Umbilical cord (tissue), 2 donors: ENCODE measurements around the gene CREB3L1. TPM values are rescaled to one million over a fixed set of nuclear protein-coding genes. Genes with fewer than 3 reads are reported as not detected.

Experiments
- DNase-seq: peaks from one replicate; pipeline ENCODE4 v3.0.0-alpha.2; 2015; ENCODE audit warnings: low spot score
- total RNA-seq: library from RNA; depleted of rRNA; stranded (reverse); fragments of >200 nt; gene quantifications from one replicate; pipeline ENCODE4 v1.2.3, GENCODE V29; 2014; ENCODE audit warnings: low replicate concordance; ENCODE audit not compliant: insufficient read depth

Gene CREB3L1, protein sequence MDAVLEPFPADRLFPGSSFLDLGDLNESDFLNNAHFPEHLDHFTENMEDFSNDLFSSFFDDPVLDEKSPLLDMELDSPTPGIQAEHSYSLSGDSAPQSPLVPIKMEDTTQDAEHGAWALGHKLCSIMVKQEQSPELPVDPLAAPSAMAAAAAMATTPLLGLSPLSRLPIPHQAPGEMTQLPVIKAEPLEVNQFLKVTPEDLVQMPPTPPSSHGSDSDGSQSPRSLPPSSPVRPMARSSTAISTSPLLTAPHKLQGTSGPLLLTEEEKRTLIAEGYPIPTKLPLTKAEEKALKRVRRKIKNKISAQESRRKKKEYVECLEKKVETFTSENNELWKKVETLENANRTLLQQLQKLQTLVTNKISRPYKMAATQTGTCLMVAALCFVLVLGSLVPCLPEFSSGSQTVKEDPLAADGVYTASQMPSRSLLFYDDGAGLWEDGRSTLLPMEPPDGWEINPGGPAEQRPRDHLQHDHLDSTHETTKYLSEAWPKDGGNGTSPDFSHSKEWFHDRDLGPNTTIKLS
- 23.4 TPM for total RNA-seq

GRCh38 chr11:46277622-46278386 lies at the start of gene CREB3L1:
TSS of gene CREB3L1 (plus strand) at chr11:46277662. CDS start at chr11:46278112, 450 bp downstream.
- DNase-seq: peak; percentile 62

DNA sequence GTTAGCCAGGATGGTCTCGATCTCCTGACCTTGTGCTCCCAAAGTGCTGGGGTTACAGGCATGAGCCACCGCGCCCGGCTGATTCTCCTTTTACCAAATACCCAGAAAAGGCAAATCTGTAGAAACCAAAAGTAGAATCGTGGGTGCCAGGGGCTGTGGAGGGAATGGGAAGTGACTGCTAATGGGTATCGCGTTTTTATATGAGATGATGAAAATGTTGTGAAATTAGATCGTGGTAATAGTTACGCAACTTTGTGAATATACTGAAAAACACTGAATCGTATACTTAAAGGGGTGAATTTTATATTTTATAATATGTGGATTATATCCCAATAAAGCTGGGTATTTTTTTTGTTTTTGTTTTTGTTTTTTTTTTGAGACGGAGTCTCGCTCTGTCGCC lies 48.2 kb upstream of the CREB3L1 start:
- DNase-seq: no peak

DNA sequence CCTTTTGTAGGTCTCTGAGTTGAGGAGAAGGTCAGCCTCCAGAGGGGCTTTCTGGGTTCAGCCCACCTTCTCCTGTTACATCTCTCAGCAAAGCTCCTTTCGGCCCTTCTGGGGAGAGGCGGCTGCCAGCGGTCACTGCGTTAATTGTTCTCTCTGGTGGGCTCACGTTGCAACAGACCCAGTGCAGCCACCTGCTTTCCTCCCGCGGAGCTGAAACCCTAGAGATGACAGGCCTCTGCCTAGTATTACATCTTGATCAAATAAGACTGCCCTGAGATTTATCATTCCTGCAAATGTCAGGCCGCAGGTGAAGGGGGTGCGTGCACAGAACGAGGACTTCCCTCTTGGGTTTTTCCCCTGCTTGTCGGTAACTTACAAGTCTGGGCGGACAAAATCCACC lies 43.2 kb upstream of the CREB3L1 start:
- no peak for DNase-seq

DNA sequence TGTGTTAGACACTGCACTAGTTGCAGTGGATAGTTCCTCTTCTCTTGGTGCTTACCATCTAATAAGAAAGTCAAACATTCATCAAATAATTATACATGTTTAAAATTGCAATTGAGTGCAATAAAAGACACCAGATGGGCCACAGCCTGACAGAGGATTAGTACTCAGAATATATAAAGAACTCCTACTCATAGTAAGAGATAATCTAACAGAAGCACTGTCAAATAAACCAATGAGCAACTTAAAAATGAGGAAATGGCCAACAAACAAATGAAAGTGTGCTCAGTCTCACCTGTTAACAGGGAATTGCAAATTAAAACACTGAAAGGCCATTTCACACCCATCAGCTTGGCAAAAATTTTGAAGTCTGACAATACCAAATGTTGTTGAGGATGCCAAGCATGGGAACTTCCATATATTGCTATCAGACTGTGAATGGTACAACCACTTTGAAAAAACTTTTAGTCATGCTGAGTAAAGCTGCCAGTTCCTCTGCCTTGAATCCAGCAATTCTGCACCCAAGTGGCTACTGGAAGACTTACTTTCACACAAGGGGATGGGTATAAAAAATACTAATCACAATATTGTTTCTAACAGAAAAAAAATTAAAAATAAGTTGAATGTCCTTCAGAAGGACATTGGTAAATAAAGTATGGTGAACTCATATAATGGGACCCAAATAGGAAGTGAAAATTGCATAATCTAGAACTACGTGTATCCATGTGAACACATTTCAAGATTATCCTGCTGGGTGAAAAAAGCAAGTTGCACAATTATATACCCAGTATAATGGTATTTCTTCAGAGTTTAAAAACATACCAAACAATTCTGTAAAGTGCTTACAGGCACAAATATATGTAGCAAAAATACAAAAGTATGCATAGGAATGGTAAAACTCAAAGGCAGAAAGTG lies 41.4 kb upstream of the CREB3L1 start:
- no peak for DNase-seq

DNA sequence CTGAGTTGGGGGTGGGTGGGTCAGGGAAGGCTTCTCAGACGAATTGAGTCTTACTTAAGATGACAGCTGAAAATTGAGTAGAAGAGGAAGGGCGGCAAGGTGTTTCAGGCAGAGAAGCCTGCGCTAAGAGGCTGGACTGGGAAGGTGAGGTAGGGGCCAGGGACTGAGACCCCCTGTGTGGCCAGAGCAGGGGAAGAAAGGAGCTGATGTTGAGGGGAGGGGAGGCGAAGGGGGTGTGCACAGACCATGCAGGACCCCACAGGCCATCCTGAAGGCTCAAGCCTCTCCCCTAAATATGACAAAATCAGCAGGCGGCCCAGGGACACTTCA lies 40.6 kb upstream of the CREB3L1 start:
- DNase-seq: no peak

- peak; percentile 80 for DNase-seq
Measured at GRCh38 chr11:46237248-46238077, 40.0 kb upstream of the CREB3L1 start.

DNA sequence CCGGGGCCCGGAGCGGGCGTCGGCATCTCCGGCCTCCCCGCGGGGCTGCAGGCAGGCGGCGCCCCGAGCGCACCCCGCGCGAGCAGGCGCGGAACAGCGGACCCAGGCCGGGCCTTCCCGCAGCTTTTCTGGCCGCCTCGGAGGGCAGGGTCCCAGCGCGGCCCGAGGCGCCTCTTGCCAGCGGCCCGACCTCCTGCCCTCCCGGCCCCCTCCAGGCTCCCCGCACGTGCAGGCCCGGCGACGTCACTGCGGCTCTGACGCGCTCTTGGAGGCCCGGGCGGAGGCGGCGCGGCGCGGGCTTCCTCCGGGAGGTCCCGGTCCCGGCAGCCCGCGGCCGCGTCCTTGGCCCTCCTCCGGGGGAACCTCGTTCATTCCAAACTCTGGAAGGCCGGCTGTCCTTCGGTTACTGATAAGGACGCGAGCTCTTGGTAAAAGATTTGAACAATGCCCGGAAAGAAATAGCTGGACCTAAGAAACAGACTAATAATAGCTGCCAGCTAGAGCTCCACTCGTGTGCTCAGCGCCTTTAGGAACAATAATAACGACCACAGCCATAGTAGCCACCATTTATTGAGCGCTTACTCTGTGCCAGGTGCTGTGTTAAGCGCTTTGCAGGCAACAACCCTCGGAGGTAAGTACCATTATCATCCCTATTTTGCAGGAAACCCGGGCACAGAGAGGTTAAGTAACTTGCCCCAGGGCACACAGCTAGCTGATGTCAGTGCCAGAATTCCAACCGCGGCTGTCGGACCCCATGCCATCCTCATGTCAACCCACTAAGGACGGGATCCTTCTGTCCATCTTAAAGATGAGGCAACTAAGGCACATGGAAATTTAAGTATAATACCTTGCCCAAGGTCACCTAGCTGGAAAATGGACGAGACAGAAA lies 39.1 kb upstream of the CREB3L1 start:
- DNase-seq: peak; percentile 74

GRCh38 chr11:46238967-46239800 lies 38.3 kb upstream of the CREB3L1 start:
- peak; percentile 92 for DNase-seq

DNA sequence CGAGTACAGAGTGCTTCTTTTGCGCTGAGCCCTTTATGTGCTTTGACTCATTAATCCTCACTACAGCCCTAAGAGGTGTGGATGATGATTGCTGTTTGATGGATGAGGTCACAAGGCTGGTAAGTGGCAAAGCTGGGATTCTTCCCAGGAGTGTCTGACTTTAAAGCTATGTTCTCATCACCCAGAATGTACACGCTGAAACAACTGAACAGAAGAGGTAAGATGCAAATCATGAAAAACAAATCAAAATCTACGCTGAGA lies 37.7 kb upstream of the CREB3L1 start:
- DNase-seq: peak; percentile 72

DNA sequence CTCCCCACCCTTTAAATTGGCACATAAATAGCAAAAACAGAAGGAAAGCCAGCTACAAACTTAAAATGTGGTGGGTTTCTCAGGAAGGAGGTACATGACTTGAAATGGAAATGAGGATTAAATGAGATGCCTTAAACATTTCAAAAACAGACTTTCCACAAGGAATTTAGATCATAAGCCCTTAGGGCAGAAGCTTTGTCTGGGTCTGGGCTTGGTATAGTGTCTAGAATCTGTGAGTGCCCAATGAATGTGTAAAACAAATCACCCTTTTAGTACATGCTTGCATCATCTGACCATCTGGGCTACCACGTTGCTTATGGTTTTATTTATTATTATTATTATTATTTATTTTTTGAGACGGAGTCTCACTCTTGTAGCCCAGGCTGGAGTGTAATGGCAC lies 37.1 kb upstream of the CREB3L1 start:
- DNase-seq: peak; percentile 46

DNA sequence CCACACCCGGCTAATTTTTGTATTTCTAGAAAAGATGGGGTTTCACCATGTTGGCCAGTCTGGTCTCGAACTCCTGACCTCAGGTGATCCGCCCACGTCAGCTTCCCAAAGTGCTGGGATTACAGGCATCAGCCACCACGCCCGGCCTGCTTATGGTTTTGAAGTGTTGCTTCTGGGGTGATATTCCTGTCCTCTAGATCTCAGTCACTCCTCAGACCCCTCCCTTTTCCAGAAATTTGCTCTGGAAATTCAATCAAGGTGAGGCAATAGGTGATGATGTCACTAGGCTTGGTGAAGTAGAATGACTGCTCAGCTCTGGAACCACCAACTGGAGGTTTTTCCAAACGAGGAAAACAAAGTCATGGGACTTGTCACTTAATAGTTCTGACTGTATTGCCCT lies 36.6 kb upstream of the CREB3L1 start:
- DNase-seq: no peak

GRCh38 chr11:46242041-46242951 lies 35.2 kb upstream of the CREB3L1 start:
- peak; percentile 74 for DNase-seq

DNA sequence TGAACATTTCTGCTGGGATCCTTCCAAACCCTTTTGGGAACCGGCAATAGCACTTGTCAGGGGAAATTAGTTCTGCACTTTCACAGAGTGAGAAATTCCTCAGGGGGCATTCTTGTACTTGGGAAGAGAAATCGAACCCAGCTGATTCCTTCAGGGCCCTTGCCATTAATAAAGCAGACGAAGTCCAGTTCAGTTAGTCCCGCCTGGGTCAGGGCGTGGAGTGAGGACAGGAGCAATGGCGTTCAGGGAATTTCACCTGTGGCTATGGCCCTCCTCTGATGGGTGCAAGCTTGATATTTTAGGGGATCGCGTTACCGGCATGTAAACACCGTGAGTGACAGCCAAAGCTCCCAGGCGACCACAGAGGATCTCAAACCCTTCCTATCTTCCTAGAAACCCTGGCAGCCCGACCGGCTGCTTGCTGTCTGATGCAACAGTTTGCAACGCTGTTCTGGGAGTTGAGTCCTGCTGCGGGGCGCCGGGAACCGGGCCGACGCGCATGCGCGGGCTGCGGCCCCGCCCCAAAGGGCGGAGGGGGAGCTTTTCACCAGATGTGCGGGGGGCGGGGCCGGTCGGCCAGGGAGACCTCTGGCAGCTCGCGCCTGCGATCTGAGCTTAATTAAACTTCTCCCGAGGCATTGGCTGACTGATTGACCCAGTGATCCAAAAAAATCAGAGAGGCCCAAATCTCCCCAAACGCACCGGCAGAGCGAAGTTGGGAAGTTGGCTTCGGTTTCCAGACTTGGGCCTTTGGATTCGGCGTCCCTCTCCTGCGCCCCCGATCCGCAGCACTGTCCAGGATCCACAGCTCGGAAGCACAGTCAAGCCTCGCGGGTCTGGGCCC lies 34.3 kb upstream of the CREB3L1 start:
- DNase-seq: peak; percentile 97

DNA sequence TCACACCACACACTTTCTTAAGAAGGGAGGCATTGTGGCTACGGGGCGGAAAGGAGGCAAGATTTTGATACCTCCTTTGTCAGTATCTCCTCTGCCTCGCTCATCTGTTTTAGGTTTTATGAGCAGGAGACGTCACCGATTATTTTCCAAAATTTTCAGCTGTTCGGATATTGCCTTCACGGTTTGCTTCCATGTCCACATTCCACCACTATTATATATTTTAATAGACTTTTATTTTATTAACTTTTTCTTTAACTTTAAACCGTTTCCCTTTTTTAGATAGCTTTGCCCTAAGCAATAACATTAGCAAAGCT lies 33.7 kb upstream of the CREB3L1 start:
- no peak for DNase-seq

DNA sequence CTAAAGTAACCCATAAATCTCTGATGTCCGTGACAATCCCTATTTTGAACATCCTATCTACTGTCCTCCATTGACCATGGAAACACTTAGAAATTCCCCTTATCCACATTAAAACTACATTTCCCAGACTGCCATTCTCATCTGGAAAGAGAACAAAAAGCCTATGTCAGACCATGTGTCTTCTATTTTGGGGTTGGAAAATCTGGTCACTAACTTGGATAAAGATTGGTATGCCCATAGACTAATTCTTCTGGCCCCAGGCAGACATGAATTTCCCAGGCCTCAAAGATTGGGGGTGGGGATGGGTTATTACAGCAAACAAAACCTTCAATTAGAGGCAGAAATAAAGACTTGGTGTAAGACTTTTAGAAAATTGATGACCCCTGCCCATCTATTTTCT lies 30.9 kb upstream of the CREB3L1 start:
- peak; percentile 69 for DNase-seq

DNA sequence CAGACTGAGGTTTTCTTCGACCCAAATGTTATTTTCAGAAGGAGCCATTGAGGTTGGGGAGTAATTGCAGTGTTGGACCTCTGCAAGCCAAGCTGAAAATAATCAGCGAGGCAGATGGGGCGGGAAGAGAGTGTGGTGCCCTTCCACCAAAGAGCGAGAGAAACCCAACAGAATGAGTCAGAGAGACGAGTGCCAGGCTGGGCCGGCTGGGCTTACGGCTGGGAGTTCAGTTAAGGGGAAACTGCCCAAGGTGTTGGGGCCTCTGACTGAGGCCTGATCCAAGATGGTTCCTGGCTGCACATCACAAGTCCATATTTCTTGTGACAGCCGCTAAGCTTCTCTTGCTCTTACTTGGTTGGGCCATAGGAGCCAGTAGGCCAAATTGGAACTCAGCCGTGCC lies 30.4 kb upstream of the CREB3L1 start:
- no peak for DNase-seq

- DNase-seq: no peak
Measured at GRCh38 chr11:46247659-46248058, 29.8 kb upstream of the CREB3L1 start.
